ENCODE results near the gene ACE.
A peak's percentile ranks its signal among the peaks of the same experiment; 100 is the strongest.

ACE gene

DNA sequence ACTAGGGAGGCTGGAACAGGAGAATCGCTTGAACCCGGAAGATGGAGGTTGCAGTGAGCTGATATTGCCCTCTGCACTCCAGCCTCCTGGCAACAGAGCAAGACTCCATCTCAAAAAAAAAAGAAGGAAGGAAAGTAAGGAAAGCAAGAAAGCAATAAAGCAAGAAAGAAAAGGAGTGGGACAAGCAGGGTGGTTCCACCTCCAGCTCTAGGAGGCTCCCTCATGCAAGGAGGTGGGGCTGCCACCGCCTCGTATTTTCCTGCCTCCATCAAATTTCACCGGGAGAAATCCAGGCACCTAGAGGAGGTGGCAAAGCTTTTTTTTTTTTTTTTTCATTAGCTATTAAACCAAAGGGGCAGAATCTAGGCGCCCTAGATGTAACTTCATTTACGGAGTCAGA lies 31.8 kb upstream of the ACE start:
- peak overlapping the region; percentile 43 for H3K4me3 ChIP-seq (ENCODE audit: low read length)
- no peak for DNase-seq (ENCODE audit: low read depth)
- TF ChIP-seq, protein P1, sequence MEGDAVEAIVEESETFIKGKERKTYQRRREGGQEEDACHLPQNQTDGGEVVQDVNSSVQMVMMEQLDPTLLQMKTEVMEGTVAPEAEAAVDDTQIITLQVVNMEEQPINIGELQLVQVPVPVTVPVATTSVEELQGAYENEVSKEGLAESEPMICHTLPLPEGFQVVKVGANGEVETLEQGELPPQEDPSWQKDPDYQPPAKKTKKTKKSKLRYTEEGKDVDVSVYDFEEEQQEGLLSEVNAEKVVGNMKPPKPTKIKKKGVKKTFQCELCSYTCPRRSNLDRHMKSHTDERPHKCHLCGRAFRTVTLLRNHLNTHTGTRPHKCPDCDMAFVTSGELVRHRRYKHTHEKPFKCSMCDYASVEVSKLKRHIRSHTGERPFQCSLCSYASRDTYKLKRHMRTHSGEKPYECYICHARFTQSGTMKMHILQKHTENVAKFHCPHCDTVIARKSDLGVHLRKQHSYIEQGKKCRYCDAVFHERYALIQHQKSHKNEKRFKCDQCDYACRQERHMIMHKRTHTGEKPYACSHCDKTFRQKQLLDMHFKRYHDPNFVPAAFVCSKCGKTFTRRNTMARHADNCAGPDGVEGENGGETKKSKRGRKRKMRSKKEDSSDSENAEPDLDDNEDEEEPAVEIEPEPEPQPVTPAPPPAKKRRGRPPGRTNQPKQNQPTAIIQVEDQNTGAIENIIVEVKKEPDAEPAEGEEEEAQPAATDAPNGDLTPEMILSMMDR (conservative IDR thresholded peaks at IDR 0.05; ENCODE audit: low read depth, low read length): no peak

DNA sequence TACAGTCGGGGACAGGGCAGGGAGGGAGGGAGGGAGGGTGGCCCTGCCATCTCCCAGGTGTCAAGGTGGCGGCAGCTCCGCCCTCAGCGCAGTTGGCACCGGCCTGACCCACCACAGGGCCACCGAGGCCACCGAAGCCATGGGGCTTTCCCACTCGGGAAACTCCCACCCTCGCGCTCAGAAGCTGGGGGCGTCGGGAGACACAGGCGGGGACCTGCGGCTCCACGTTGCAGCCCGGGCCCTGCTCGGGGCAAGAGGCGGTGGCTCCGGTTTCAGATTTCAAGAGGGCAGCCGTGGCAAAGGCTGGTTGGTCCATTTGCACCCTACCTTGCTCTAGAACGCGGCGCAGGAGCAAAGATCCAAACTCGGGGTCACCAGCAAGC lies 31.3 kb upstream of the ACE start:
- H3K4me3 ChIP-seq (ENCODE audit: low read length): peak overlapping the region; percentile 43
- no peak for DNase-seq (ENCODE audit: low read depth)
- TF ChIP-seq, protein P1 (conservative IDR thresholded peaks at IDR 0.05; ENCODE audit: low read depth, low read length): no peak

DNA sequence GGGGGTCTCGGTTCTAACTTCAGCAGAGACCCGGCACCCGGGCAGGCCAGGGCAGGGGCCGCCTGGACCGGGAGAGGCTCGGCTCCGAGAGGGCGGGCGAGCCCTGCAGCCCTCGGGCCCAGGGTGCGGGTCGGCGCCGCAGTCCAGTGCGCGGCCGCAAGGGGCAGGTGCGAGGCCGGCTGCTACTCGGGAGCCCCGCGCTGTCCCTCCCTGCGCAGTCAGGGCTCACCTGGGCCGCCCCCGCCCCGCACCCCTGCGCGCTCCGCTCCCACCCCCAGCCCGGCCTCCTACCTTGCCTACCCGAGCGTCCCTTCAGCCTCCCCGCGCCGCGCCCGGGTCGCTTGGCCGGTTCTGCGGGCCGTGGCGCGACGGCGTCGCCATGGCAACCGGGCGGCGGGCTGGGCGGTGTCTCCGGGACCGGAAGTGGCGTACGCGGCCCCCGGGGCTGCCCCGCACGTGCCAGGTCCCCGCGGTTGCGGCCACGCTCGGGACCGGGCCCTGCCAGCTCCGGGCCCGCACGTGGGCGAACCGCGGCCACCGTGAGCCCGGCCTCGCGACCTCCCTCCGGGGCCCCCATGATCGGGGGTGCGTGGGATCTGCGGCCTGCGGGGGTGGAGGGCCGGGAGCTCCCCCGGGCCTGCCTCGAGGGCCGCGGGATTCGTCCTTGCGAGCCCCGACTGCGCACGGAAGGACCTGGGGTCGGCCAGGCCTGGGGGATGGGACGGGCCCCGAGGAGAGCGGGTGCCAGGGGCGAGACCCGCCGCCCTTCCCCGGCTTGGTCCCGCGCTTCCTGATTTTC lies 30.7 kb upstream of the ACE start, which contains the start of gene CYB561:
CYB561 (minus strand) TSS at position 353 of the 799 bp plus-strand sequence. CDS start 8,759 bp downstream, outside the sequence.
- H3K4me3 ChIP-seq (ENCODE audit: low read length): peak within 1 kb of the TSS; percentile 43
- TF ChIP-seq, protein P1 (conservative IDR thresholded peaks at IDR 0.05; ENCODE audit: low read depth, low read length): peak; percentile 34
- no peak for DNase-seq (ENCODE audit: low read depth)

DNA sequence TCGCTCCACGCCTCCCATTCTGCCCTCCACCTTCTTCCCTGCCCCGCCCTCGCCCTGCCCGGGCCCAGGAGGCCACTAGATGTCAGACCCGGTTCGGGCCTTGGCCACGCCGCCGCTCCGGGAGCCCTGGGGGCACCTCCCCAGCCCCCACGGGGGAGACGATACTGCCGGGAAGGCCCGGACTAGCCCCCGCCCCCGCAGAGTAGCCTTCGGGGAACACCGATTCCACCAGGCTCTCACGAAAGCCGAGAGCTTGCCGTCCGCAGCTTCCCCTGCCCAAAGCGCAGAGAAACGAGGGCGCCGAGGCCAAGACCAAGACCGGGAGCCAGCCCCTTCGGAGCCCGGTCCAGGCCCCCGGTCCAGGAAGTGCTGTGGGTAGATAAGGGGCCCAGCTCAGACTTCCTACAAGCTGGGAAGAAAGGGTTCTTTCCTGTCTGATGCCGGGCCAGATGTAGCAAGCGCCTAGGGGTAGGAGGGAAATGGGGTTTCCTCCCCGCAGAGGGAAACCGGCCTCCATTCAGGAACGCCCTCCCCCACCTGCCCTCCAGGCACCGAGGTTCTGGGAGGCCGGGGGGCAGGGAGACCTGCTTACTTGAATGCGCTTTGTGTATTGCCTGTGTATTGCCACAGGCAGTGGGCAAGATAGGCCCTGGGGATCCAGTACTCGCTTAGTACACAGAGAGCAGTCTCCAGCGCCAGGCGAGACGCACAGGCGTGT lies 29.9 kb upstream of the ACE start:
- TF ChIP-seq, protein P1 (conservative IDR thresholded peaks at IDR 0.05; ENCODE audit: low read depth, low read length): no peak
- peak overlapping the region; percentile 26 for H3K4me3 ChIP-seq (ENCODE audit: low read length)
- DNase-seq (ENCODE audit: low read depth): no peak

DNA sequence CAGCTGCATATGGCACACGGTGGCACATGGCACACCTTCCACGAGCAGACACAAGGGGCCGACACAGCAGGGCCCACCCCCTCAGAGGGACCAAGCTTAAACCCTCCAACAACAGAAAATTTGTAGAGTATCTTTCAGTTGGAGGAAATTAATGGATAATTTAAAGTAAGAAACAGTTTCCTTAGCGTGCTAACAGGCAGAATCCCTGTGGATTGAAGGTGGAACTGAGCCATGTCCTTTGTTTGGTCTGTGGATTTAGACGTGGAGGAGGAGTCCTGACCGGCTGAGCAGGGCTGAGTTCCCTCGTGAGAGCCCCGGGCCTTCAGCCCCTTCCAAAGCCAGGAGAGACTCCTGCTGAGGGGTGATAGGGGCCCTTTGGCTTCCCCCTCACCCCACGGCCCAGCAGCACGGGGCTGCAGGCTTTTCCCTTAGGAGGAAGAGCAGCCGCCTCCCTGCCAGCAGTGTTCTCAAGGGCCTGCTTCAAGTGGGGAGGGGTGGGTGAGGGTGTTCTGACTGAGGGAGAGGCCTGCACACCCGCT lies 29.3 kb upstream of the ACE start:
- DNase-seq (ENCODE audit: low read depth): no peak
- no peak overlapping the region for H3K4me3 ChIP-seq (ENCODE audit: low read length)
- TF ChIP-seq, protein P1 (conservative IDR thresholded peaks at IDR 0.05; ENCODE audit: low read depth, low read length): no peak

DNA sequence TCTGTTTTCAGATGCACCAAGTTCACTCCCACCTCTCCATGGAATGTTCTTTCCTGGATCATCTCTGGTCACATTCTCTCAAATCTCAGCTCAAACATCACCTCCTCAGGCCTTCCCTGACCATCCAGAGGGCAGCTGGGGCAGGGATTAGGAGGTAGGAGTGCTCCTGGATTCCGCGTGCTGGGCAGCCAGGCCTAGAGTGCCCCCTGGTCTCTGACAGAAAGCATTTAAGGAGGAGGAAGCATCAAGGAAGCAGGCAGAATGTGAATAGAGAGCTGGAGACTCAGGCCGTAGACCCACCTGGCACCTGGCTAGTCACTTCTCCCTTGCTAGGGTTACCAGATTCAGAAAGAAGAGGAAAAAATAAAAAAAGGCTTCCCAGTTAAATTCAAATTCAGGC lies 28.2 kb upstream of the ACE start:
- no peak for DNase-seq (ENCODE audit: low read depth)
- TF ChIP-seq, protein P1 (conservative IDR thresholded peaks at IDR 0.05; ENCODE audit: low read depth, low read length): no peak
- no peak overlapping the region for H3K4me3 ChIP-seq (ENCODE audit: low read length)

All from retinal pigment epithelial cell (primary cell).